Measurements from ENCODE around the gene TGM2. TPM values are rescaled to one million over a fixed set of nuclear protein-coding genes. Genes with fewer than 3 reads are reported as not detected.

TGM2 gene
- total and polyA plus RNA-seq, 2 experiments from 2014 or later = 119 to 275 TPM

DNA sequence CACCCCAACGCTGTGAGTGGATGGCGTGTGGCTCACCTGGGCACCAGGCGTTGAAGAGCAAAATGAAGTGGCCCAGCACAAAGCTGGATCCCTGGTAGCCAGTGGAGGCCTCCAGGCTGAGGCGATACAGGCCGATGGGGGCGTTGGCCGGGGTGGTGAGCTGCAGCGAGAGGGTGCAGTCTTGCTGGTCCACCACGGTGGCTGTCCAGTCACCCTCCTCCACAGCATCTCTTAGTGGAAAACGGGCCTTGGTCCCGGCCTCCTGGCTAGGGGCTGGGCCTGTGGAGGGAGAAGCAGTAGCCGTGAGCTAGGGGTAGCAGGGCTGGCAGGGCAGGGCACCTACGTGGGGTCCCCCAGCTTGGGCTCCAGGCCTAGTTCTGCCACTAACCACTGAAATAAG is 9.3 kb downstream of the TGM2 start:
- Histone ChIP-seq H3K4me3 (no peak overlapping the region), H3K27ac (no peak overlapping the region), H3K36me3 (peaks cover 15% of the 10 kb centered on the region), H3K4me1 (ENCODE audit: low read depth) (peaks cover 19% of the 10 kb centered on the region), H3K27me3 (no peaks in the 10 kb centered on the region), H3K9me3 (ENCODE audit: low read depth) (no peaks in the 10 kb centered on the region)
- TF ChIP-seq, protein P1, sequence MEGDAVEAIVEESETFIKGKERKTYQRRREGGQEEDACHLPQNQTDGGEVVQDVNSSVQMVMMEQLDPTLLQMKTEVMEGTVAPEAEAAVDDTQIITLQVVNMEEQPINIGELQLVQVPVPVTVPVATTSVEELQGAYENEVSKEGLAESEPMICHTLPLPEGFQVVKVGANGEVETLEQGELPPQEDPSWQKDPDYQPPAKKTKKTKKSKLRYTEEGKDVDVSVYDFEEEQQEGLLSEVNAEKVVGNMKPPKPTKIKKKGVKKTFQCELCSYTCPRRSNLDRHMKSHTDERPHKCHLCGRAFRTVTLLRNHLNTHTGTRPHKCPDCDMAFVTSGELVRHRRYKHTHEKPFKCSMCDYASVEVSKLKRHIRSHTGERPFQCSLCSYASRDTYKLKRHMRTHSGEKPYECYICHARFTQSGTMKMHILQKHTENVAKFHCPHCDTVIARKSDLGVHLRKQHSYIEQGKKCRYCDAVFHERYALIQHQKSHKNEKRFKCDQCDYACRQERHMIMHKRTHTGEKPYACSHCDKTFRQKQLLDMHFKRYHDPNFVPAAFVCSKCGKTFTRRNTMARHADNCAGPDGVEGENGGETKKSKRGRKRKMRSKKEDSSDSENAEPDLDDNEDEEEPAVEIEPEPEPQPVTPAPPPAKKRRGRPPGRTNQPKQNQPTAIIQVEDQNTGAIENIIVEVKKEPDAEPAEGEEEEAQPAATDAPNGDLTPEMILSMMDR (IDR thresholded peaks at IDR 0.05; ENCODE audit: low read depth, low read length) = no peak
- DNase-seq (ENCODE audit: low read depth in 1 of 2, low spot score in 1 of 2) = no peak

DNA sequence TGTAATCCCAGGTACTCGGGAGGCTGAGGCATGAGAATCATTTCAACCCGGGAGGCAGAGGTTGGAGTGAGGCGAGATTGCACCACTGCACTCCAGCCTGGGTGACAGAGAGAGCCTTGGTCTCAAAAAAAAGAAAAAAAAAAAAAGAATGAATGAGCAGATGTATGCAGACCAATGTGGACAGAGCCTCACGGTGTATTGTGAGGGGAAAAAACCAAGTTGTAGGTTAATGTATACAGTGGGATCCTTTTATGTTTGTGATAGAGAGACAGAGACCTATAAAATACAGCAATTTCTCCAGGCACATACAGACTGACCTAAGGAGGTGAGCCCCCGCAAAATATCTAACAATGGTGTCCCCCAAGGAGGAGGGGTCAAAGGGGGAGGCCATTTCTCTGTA is 11.7 kb downstream of the TGM2 start:
- no peak overlapping the region for H3K27ac ChIP-seq
- H3K27me3 ChIP-seq = no peaks in the 10 kb centered on the region
- no peaks in the 10 kb centered on the region for H3K4me1 ChIP-seq (ENCODE audit: low read depth)
- H3K36me3 ChIP-seq = peaks cover 21% of the 10 kb centered on the region
- no peak overlapping the region for H3K4me3 ChIP-seq
- no peak for DNase-seq (ENCODE audit: low read depth in 1 of 2, low spot score in 1 of 2)
- no peaks in the 10 kb centered on the region for H3K9me3 ChIP-seq (ENCODE audit: low read depth)
- TF ChIP-seq, protein P1 (IDR thresholded peaks at IDR 0.05; ENCODE audit: low read depth, low read length) = no peak

DNA sequence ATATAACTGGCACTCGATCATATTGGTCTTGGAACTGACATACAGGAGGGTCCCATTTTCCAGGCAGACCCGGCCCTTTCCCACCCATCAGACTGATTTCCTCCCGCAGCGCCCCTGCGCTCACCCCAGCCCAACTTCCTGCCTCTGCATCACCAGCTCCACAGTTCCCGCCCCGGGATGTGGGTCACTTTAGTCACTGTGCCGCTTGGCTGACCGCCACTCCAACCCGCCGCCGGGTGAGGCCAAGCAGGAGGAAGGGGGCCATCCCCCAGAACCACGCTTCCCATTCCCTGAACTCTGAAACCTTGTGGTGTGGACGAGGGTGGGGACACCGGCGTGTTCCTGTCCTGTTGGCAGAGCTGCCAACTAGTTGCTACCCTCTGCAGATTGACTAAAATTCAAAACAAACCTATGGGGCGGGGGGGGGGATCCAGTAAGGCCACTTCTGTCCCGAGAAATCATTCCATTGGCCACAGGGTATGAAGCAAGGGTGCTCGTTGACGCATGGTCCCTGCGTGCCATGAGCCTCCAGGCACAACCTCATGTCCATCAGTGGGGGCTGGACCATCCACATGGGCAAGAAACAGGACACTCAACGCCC is 12.3 kb downstream of the TGM2 start:
- H3K27me3 ChIP-seq = no peaks in the 10 kb centered on the region
- H3K9me3 ChIP-seq (ENCODE audit: low read depth) = no peaks in the 10 kb centered on the region
- H3K4me3 ChIP-seq = no peak overlapping the region
- H3K36me3 ChIP-seq = peaks cover 23% of the 10 kb centered on the region
- H3K4me1 ChIP-seq (ENCODE audit: low read depth) = no peaks in the 10 kb centered on the region
- peak in 1 of 2 donors; percentile 54 for DNase-seq (ENCODE audit: low read depth in 1 of 2, low spot score in 1 of 2)
- H3K27ac ChIP-seq = no peak overlapping the region
- TF ChIP-seq, protein P1 (IDR thresholded peaks at IDR 0.05; ENCODE audit: low read depth, low read length) = no peak

DNA sequence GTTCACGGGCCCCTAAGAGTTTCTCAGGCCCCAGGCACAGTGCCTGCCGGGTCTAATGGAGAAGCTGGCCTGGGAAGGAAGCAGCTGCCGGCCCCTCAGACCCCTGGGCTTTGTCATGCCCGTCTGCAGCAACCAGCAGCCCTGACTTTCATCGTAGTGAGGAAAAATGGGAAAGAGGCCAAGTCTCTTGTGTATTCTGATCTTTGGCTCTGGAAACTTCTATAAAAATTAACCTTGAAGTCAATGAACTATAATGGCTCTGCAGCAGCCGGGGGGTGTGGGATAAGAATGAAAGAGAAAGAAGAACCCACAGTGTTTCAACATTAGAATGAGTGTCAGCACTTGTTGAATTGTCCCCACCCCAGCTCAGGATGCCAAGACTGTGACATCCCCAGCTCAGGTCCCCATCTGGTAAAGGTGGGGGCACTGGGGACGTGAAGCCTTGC is 12.9 kb downstream of the TGM2 start:
- TF ChIP-seq, protein P1 (IDR thresholded peaks at IDR 0.05; ENCODE audit: low read depth, low read length) = no peak
- H3K27ac ChIP-seq = no peak overlapping the region

DNA sequence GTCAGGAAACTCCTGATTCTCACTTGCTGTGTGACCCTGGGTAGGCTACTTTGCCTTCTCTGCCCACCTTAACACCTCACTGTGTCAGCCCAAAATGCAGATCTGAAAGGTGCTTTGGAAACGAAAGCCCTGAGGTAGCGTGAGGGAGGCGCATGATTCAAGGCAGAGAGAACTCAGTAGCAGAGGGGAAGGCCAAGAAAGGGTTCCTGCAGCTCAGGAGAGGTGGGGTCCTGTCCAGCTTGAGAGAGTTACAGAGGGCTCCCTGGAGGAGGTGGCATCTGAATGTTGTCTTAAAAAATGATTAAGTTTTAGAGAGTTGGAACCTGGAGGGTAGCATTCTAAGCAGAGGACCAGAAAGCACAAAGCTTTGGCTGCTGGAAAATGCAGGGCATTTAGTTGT is 13.6 kb downstream of the TGM2 start:
- no peak for DNase-seq (ENCODE audit: low read depth in 1 of 2, low spot score in 1 of 2)
- no peak overlapping the region for H3K27ac ChIP-seq
- no peak overlapping the region for H3K4me3 ChIP-seq
- H3K9me3 ChIP-seq (ENCODE audit: low read depth) = no peaks in the 10 kb centered on the region
- no peaks in the 10 kb centered on the region for H3K27me3 ChIP-seq
- peaks cover 26% of the 10 kb centered on the region for H3K36me3 ChIP-seq
- no peaks in the 10 kb centered on the region for H3K4me1 ChIP-seq (ENCODE audit: low read depth)
- TF ChIP-seq, protein P1 (IDR thresholded peaks at IDR 0.05; ENCODE audit: low read depth, low read length) = no peak

More for the DNA sequence above, 12.9 kb downstream of the TGM2 start:
- Histone ChIP-seq H3K4me1 (ENCODE audit: low read depth) (no peaks in the 10 kb centered on the region), H3K27me3 (no peaks in the 10 kb centered on the region), H3K36me3 (peaks cover 25% of the 10 kb centered on the region), H3K9me3 (ENCODE audit: low read depth) (no peaks in the 10 kb centered on the region), H3K4me3 (no peak overlapping the region)
- DNase-seq (ENCODE audit: low read depth in 1 of 2, low spot score in 1 of 2) = peak in 1 of 2 donors; percentile 72

All from cardiac muscle cell (in vitro differentiated cells and primary cell).